ENCODE data around the gene RFX7. TPM values are rescaled to one million over a fixed set of nuclear protein-coding genes. Genes with fewer than 3 reads are reported as not detected.

The RFX7 gene
- total RNA-seq, 2 donors from 2014 or later, result 10.6 to 15.4 TPM

DNA sequence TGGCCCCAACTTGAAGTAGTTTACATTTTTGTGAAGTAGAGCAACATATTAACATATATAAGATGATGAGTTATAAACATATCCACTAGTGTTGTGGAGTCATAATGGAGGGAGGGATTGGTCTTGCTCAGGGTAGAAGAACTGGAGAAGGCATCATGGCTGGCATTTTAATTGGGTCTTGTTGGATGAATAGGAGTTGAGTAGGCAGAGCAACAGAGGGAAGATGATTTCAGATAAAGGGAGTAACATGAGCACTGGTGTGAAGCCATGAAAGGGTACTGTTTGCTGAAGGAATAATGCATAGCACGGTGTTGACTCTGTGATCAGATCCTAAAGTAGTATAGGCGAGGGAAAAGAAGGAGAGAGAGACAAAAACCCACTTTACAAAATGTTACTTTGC is 3.6 kb upstream of the RFX7 start:
- Histone ChIP-seq H3K4me1 (peaks cover 9% of the 10 kb centered on the region), H3K27me3 (no peaks in the 10 kb centered on the region), H3K9me3 (no peaks in the 10 kb centered on the region), H3K4me3 (no peak overlapping the region), H3K27ac (no peak overlapping the region), H3K36me3 (no peaks in the 10 kb centered on the region), H3K9ac (ENCODE audit: low read depth in 2 of 2, low read length in 2 of 2) (no peak overlapping the region)
- no peak for DNase-seq
- intact Hi-C loops (cut with DNase I), result loop anchor here (2.0 to 10.0 kb wide), 2 partner anchors 182 to 252 kb away; partner anchors contain the start of gene NEDD4
- TF ChIP-seq, protein P1, sequence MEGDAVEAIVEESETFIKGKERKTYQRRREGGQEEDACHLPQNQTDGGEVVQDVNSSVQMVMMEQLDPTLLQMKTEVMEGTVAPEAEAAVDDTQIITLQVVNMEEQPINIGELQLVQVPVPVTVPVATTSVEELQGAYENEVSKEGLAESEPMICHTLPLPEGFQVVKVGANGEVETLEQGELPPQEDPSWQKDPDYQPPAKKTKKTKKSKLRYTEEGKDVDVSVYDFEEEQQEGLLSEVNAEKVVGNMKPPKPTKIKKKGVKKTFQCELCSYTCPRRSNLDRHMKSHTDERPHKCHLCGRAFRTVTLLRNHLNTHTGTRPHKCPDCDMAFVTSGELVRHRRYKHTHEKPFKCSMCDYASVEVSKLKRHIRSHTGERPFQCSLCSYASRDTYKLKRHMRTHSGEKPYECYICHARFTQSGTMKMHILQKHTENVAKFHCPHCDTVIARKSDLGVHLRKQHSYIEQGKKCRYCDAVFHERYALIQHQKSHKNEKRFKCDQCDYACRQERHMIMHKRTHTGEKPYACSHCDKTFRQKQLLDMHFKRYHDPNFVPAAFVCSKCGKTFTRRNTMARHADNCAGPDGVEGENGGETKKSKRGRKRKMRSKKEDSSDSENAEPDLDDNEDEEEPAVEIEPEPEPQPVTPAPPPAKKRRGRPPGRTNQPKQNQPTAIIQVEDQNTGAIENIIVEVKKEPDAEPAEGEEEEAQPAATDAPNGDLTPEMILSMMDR (IDR thresholded peaks at IDR 0.05), result no peak

DNA sequence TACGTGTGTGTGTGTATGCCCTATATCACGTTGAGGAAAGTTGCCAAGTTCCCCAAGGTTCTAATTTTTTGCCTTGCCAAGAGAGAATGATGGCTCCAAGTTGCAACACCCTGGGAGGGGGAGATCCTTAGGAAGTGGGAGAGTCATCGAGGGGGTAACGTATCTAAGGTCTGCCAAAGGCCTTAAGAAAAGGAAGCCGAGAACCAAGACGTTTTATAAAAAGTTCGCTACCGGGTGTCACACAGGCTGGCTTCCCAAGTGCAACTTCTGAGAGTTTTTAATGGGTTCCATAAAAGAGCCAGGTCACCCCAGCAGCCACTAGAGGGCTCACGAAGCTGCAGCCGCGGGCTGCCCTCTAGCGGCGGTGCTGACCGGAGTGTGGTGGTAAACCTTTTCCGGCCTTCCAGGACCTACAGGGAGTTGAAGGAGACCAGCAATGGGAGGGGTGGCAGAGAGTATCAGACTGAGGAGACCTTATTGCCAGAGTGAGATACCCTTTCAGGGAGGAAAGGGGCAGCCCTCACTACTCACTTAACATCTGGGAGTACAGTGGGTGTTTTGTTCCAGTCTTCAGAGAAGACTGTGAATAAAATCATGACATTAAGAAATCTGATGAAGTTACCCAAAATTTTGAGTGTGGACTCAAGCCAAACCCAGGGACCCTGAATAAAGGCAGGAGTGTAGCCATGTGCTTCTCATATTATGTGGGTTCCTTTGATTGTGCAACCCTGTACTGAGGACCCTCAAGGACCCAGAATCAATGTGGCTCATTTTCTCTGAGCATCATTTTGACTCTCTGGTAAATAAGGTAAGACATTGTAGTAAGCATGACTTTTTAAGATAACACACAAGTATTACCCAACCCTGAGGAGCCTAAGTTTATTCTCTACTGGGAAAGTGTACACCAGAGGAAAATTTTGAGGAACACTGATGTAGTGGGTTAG is 2.5 kb upstream of the RFX7 start:
- H3K4me1 ChIP-seq, result peaks cover 9% of the 10 kb centered on the region
- TF ChIP-seq, protein P1 (IDR thresholded peaks at IDR 0.05), result peak; percentile 99
- peak; percentile 94 for DNase-seq
- peak overlapping the region; percentile 4 for H3K4me3 ChIP-seq
- peak overlapping the region; percentile 59 for H3K27ac ChIP-seq
- H3K9me3 ChIP-seq, result no peaks in the 10 kb centered on the region
- H3K27me3 ChIP-seq, result no peaks in the 10 kb centered on the region
- intact Hi-C loops (cut with DNase I), result loop anchor here (2.0 to 10.0 kb wide), 2 partner anchors 183 to 251 kb away; partner anchors contain the start of gene NEDD4
- H3K36me3 ChIP-seq, result no peaks in the 10 kb centered on the region
- peak overlapping the region in 1 of 2 donors; percentile 46 for H3K9ac ChIP-seq (ENCODE audit: low read depth in 2 of 2, low read length in 2 of 2)

DNA sequence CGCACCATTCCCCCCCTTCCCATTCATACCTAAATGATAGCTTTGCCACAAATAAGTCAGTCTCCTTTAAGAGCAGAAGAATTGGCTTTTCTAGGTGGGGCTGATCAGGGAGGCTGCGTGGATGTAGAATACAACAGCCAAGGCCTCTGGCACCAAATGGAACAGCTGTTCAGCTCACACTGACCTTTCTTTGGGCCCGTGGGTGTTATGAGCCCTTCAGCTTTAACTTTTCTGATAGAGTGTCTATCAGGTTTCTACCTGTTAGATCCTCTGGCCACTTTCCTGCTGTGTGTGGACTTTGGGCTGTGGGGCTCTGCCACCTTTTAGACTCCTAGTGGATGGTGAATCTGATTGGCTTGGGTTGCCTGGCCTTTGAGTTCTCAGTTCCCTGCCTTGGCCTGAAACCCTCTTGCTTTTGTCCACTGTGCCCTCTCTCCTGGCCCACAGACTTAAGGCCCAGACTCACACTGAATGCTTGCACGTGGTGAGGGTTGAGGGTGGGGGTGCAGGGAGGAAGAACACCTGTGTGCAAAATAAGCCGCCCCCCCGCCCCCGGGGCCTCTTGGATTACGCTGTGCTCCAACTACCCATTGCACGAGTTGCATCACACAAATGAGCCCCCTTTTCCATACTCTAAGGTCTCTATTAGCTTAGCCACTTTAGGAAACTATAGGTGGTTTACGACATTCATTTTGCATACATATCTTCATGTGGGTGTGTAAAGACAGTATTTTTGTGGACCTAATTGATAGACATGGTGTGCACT is 1.3 kb upstream of the RFX7 start:
- Histone ChIP-seq H3K9ac (ENCODE audit: low read depth in 2 of 2, low read length in 2 of 2) (peak overlapping the region in 1 of 2 donors; percentile 73), H3K36me3 (no peaks in the 10 kb centered on the region), H3K27me3 (no peaks in the 10 kb centered on the region), H3K4me3 (peak overlapping the region; percentile 43), H3K27ac (peak overlapping the region; percentile 59), H3K4me1 (peaks cover 9% of the 10 kb centered on the region), H3K9me3 (no peaks in the 10 kb centered on the region)
- TF ChIP-seq, protein P1 (IDR thresholded peaks at IDR 0.05), result no peak
- intact Hi-C loops (cut with DNase I), result loop anchor here (10.0 kb wide), 1 partner anchor 250 kb away; the partner anchor contains the start of gene NEDD4
- DNase-seq, result peak; percentile 53

DNA sequence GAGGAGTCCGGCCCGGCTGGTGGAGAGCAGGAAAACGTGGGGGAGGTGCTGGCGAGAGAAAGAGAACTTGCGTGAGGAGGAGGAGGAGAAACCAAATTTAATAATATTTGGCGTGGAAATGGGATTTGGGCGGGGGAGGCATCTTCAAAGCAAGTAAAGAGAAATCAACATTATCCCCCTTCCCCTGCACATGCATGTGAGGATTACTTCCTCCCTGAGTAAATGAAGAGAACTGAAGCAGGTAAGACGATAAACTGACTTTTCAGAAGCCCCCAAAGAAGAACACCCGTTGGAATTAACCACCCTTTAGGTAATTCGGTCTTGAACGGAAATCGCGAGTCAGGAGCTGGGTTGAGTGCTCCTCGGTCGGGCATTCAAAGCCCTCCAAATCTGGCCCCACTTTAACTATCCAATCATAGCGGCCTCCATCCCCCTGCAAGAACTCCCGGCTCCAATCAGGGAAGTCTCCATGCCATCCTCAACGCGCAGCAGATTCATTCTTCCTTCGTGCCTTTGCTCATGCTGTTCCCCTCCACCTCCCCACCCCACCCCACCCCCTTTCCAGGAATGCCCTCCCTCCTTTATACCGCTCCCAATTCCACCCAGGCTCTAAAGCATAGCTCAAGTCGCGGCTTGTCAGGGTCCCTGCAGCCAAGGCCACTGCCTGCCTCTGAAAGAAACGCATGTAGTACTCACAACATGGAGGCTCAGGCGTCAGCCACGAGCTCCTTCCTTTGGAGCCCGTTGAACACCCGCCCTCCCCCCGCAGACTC is 545 bp upstream of the RFX7 start:
- TF ChIP-seq, protein P1 (IDR thresholded peaks at IDR 0.05), result no peak
- DNase-seq, result peak; percentile 70
- intact Hi-C loops (cut with DNase I), result loop anchor here (10.0 kb wide), 1 partner anchor 249 kb away; the partner anchor contains the start of gene NEDD4

More for the DNA sequence above, 545 bp upstream of the RFX7 start:
- Histone ChIP-seq H3K36me3 (no peaks in the 10 kb centered on the region), H3K4me3 (peak overlapping the region; percentile 43), H3K9ac (ENCODE audit: low read depth in 2 of 2, low read length in 2 of 2) (peak overlapping the region; percentile 59 to 73), H3K27me3 (no peaks in the 10 kb centered on the region), H3K4me1 (peaks cover 9% of the 10 kb centered on the region), H3K9me3 (no peaks in the 10 kb centered on the region), H3K27ac (peak overlapping the region; percentile 59)

All from colonic mucosa (tissue), 4 donors.